ENCODE results near the gene TRO.

TRO gene

DNA sequence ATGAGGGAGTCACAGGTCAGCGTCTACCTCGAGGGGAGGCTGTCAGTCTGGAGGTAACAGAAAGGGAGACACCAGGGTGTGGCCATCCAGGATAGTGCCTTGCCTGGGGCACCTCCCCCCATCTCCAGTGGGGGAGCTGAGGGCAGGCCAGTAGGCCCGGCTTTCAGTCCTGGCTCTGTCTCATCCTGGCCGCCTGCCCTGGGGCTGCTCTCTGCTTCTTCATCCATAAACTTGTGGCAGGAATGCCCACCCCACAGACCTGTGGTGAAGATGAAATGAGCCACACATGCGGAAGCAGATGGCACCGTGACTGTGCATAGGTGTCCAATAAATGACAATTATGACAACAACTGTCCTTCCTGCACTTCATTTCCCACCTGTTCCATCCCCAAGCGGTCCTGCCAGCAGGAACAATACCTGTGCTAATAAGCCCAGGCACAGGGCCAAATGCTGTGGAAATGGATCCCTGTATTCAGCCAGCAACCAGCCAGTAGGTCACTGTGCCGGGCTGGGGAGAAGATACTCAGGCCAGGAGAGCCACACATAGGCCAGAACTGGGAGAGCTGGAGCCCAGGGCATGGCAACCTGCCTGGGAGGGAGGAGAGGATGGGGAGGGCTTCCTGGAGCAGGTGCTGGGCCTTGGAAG, 30.2 kb downstream of the TRO start:
- no peak for DNase-seq (ENCODE audit: low read depth in 2 of 2)

DNA sequence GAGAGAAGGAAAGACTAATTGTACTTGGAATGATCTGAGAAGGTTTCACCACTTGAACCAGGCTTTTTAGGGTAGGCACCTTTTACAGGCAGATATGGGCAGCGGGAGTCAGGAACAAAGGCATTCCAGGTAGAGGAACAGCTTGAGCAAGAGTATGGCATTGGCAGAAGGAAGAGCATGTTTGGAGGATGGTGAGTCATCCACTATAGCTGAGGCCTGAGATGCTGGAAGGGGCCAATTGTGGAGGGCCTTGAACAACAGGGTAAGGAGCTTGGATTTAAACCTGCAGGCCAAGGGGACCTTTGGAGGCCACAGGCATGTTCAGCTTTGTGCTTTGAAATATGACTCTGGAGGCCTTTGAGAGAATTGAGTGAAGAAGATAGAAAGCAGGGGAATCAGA, 41.1 kb downstream of the TRO start:
- DNase-seq (ENCODE audit: low read depth in 2 of 2), result no peak

GRCh38 chrX:54964766-54965497, 44.3 kb downstream of the TRO start:
- DNase-seq (ENCODE audit: low read depth in 2 of 2), result no peak

- DNase-seq (ENCODE audit: low read depth in 2 of 2), result no peak
Observed at GRCh38 chrX:54977387-54977786, 56.8 kb downstream of the TRO start.

GRCh38 chrX:54978448-54978847, 57.8 kb downstream of the TRO start:
- no peak for DNase-seq (ENCODE audit: low read depth in 2 of 2)

- DNase-seq (ENCODE audit: low read depth in 2 of 2), result no peak
Observed at GRCh38 chrX:54979432-54979831, 58.8 kb downstream of the TRO start.

- DNase-seq (ENCODE audit: low read depth in 2 of 2), result no peak
Observed at GRCh38 chrX:54980334-54980733, 59.7 kb downstream of the TRO start.
